Panc1 (cell line): ENCODE measurements around the gene NLRC5. TPM values are rescaled to one million over a fixed set of nuclear protein-coding genes. Genes with fewer than 3 reads are reported as not detected.

ENCODE experiments used
- ATAC-seq: fragments of 200-7000 bp; cut with Tn5 transposase; 2 replicates; pipeline ENCODE4 v1.9.1; 2020; ENCODE audit warnings: mild to moderate bottlenecking, moderate library complexity
- BruUV-seq: library from RNA; stranded (reverse); fragments of 400-500 nt; replicated peaks from 2 replicates; lab custom pipeline; 2021; lab: Mats Ljungman, UMichigan
- CTCF ChIA-PET: fragments of 300-600 bp; sonication (Branson Sonifier 250); formaldehyde crosslinking; loops from one replicate; lab custom pipeline; 2022; ENCODE audit warnings: antibody characterized with exemption; lab: Charles Lee
- POLR2A ChIA-PET: fragments of 300-600 bp; sonication (Branson Sonifier 250); formaldehyde crosslinking; loops from one replicate; lab custom pipeline; 2022; ENCODE audit warnings: antibody characterized with exemption; lab: Charles Lee
- DNase-seq: peaks from one replicate; pipeline ENCODE4 v3.0.0-alpha.2; 2010; ENCODE audit warnings: low read depth, low spot score
- H3K27ac ChIP-seq: 2 replicates; pipeline ENCODE4 v1.5.1; 2011; ENCODE audit warnings: mild to moderate bottlenecking, low read length, inconsistent platforms
- H3K27me3 ChIP-seq: fragments of 200-500 bp; sonication (Bioruptor generic); 2 replicates; pipeline ENCODE4 v1.6.0; 2014; ENCODE audit warnings: low read length, inconsistent platforms; ENCODE audit not compliant: control insufficient read depth, insufficient read depth
- H3K36me3 ChIP-seq: fragments of 200-500 bp; sonication (Bioruptor generic); 2 replicates; pipeline ENCODE4 v1.5.1; 2014; ENCODE audit warnings: inconsistent platforms, mild to moderate bottlenecking, low read length, moderate library complexity; ENCODE audit not compliant: control insufficient read depth, insufficient read depth
- H3K4me1 ChIP-seq: 2 replicates; pipeline ENCODE4 v1.5.1; 2011; ENCODE audit warnings: inconsistent platforms, mild to moderate bottlenecking, low read length, moderate library complexity; ENCODE audit not compliant: control insufficient read depth, insufficient read depth
- H3K4me3 ChIP-seq, 2 experiments: 2 replicates each; pipeline ENCODE4 v1.5.1; 2011 to 2012; ENCODE audit warnings: low read depth in 2 of 2, low read length in 2 of 2, mild to moderate bottlenecking in 2 of 2, inconsistent platforms in 1 of 2, moderate library complexity in 1 of 2
- H3K9me3 ChIP-seq: fragments of 200-500 bp; sonication (Bioruptor generic); 2 replicates; pipeline ENCODE4 v1.5.1; 2014; ENCODE audit warnings: low read depth, mild to moderate bottlenecking, inconsistent platforms, low read length, moderate library complexity; ENCODE audit not compliant: control insufficient read depth, insufficient read depth
- CTCF ChIP-seq: fragments of 450-650 bp; IDR thresholded peaks from 2 replicates; pipeline ENCODE4 v1.5.1; 2017; ENCODE audit warnings: mild to moderate bottlenecking
- POLR2AphosphoS5 ChIP-seq: IDR thresholded peaks from 2 replicates; pipeline ENCODE4 v1.6.1; 2012; ENCODE audit warnings: mild to moderate bottlenecking, low read depth, low read length, moderate library complexity
- SIN3A ChIP-seq: IDR thresholded peaks from 2 replicates; pipeline ENCODE4 v1.6.1; 2012; ENCODE audit warnings: low read depth, mild to moderate bottlenecking, low read length, moderate library complexity, borderline replicate concordance; ENCODE audit not compliant: insufficient read depth
- TCF7L2 ChIP-seq: IDR thresholded peaks from 2 replicates; pipeline ENCODE4 v1.6.1; 2011; ENCODE audit warnings: mild to moderate bottlenecking, low read depth, low read length, inconsistent platforms
- in situ Hi-C: cut with HindIII; loops from 2 replicates; pipeline ENCODE4 v1.10.0; 2016; ENCODE audit warnings: low sequenced_read_pairs, low pct_unique_long_range_greater_than_20kb
- intact Hi-C: fragments of 100-400 bp; cut with micrococcal nuclease; formaldehyde crosslinking; loops from one replicate; pipeline ENCODE4 v1.10.0; 2022; ENCODE audit not compliant: unreplicated experiment
- total RNA-seq: library from RNA; stranded (reverse); gene quantifications from one replicate; pipeline ENCODE4 v1.2.1, GENCODE V29; 2021; ENCODE audit not compliant: unreplicated experiment
- TF ChIP-seq, protein P1 (sequence below), 2 experiments: IDR thresholded peaks; 2 replicates each; pipeline ENCODE4 v1.6.1; 2011 to 2012; ENCODE audit warnings: low read depth in 2 of 2, control low read depth in 1 of 2, low read length in 1 of 2, mild to moderate bottlenecking in 1 of 2, moderate library complexity in 1 of 2; ENCODE audit not compliant: insufficient read depth in 1 of 2

The NLRC5 gene
- total RNA-seq, 1 experiment from 2014 or later, result 8.8 TPM

DNA sequence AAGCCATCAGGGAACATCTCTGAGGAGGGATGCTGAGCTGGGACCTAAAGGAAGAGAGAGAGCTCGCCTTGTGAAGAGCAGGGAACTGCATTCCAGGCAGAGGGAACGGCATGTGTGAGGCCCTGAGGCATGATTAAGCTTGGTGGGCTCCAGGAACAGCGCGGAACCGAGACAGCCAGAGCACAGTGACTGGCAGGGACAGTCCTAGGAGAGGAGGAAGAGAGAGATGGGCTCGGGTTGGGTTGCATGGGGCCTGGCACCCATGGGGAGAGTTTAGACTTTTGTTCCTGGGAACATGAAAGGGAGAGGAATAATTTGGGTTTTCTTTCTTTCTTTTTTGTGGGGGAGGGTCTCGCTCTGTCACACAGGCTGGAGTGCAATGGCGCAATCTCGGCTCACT, 63.8 kb downstream of the NLRC5 start:
- Histone ChIP-seq H3K36me3 (no peaks in the 10 kb centered on the region), H3K4me1 (no peaks in the 10 kb centered on the region), H3K27ac (no peak overlapping the region), H3K27me3 (no peaks in the 10 kb centered on the region), H3K9me3 (no peaks in the 10 kb centered on the region), H3K4me3 (no peak overlapping the region)
- DNase-seq (no peak), ATAC-seq (no peak)
- ChIA-PET POLR2A (interaction anchor here (0.5 kb wide), 1 partner anchor 333 kb away, joined by 9 read pairs; no protein-coding TSS in a partner anchor), CTCF (interaction anchor here (0.6 kb wide), 1 partner anchor 107 kb away, joined by 3 read pairs; no protein-coding TSS in a partner anchor)
- TF ChIP-seq, protein P1, sequence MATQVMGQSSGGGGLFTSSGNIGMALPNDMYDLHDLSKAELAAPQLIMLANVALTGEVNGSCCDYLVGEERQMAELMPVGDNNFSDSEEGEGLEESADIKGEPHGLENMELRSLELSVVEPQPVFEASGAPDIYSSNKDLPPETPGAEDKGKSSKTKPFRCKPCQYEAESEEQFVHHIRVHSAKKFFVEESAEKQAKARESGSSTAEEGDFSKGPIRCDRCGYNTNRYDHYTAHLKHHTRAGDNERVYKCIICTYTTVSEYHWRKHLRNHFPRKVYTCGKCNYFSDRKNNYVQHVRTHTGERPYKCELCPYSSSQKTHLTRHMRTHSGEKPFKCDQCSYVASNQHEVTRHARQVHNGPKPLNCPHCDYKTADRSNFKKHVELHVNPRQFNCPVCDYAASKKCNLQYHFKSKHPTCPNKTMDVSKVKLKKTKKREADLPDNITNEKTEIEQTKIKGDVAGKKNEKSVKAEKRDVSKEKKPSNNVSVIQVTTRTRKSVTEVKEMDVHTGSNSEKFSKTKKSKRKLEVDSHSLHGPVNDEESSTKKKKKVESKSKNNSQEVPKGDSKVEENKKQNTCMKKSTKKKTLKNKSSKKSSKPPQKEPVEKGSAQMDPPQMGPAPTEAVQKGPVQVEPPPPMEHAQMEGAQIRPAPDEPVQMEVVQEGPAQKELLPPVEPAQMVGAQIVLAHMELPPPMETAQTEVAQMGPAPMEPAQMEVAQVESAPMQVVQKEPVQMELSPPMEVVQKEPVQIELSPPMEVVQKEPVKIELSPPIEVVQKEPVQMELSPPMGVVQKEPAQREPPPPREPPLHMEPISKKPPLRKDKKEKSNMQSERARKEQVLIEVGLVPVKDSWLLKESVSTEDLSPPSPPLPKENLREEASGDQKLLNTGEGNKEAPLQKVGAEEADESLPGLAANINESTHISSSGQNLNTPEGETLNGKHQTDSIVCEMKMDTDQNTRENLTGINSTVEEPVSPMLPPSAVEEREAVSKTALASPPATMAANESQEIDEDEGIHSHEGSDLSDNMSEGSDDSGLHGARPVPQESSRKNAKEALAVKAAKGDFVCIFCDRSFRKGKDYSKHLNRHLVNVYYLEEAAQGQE (IDR thresholded peaks at IDR 0.05; ENCODE audit: insufficient read depth in 1 of 2, low read depth in 2 of 2, low read length in 1 of 2), result no peak
- TF ChIP-seq TCF7L2, result no peak
- no peak for TF ChIP-seq SIN3A
- no peak for TF ChIP-seq POLR2AphosphoS5
- no peak for TF ChIP-seq CTCF
- intact Hi-C loops (no loop called here), in situ Hi-C loops (no loop called here)
- no TSS peak for BruUV-seq

GRCh38 chr16:57054338-57054737, 65.0 kb downstream of the NLRC5 start:
- DNase-seq, result no peak
- TF ChIP-seq TCF7L2, result no peak
- TF ChIP-seq POLR2AphosphoS5, result no peak
- TF ChIP-seq SIN3A, result no peak
- no peak for TF ChIP-seq CTCF
- TF ChIP-seq, protein P1 (IDR thresholded peaks at IDR 0.05; ENCODE audit: insufficient read depth in 1 of 2, low read depth in 2 of 2, low read length in 1 of 2), result no peak
- intact Hi-C loops, result no loop called here
- POLR2A ChIA-PET, result no interaction called here
- in situ Hi-C loops, result no loop called here
- H3K27me3 ChIP-seq, result no peaks in the 10 kb centered on the region
- no peak for ATAC-seq
- H3K4me3 ChIP-seq, result no peak overlapping the region
- CTCF ChIA-PET, result no interaction called here
- H3K36me3 ChIP-seq, result no peaks in the 10 kb centered on the region
- no peaks in the 10 kb centered on the region for H3K4me1 ChIP-seq
- BruUV-seq, result no TSS peak
- no peaks in the 10 kb centered on the region for H3K9me3 ChIP-seq
- no peak overlapping the region for H3K27ac ChIP-seq
